GM12872 (cell line): ENCODE results near the gene RXRG.

Experiments used
- CTCF ChIP-seq: IDR thresholded peaks from 3 replicates; pipeline ENCODE4 v1.5.1; 2011; ENCODE audit warnings: low read depth, mild to moderate bottlenecking, low read length, moderate library complexity; ENCODE audit not compliant: insufficient read depth

RXRG gene

GRCh38 chr1:165451691-165452090, 6.8 kb upstream of the RXRG start:
- TF ChIP-seq CTCF, result no peak

- TF ChIP-seq CTCF, result no peak
Measured at GRCh38 chr1:165449131-165449530, 4.2 kb upstream of the RXRG start.

GRCh38 chr1:165445388-165445787, 462 bp upstream of the RXRG start:
- no peak for TF ChIP-seq CTCF

GRCh38 chr1:165443539-165444311, 1.2 kb downstream of the RXRG start:
- no peak for TF ChIP-seq CTCF

- no peak for TF ChIP-seq CTCF
Measured at GRCh38 chr1:165442653-165443052, 2.3 kb downstream of the RXRG start.

GRCh38 chr1:165442053-165442452, 2.9 kb downstream of the RXRG start:
- no peak for TF ChIP-seq CTCF

- TF ChIP-seq CTCF, result no peak
Measured at GRCh38 chr1:165441166-165441880, 3.6 kb downstream of the RXRG start.
